ENCODE measurements around the gene SMYD3.

SMYD3 gene

DNA sequence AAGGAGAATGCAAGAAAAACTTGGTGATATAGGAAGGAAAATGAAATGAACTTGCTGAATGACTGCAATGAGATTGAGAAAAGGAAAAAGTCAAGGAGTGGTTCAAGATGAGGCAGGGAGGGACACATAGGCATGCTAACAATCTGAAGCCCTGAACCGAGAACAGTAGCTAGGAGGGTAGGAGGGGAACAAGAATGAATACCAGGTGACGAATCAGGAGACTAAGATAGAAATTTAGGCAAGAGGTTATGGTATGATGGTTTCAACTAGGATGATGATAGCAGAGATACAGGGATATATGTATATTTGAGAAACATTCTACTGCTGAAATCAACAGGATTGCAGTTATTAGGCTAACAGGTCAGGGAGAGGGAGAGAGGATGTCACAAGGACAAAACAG lies 44.1 kb downstream of the SMYD3 start:
- DNase-seq, result no peak

DNA sequence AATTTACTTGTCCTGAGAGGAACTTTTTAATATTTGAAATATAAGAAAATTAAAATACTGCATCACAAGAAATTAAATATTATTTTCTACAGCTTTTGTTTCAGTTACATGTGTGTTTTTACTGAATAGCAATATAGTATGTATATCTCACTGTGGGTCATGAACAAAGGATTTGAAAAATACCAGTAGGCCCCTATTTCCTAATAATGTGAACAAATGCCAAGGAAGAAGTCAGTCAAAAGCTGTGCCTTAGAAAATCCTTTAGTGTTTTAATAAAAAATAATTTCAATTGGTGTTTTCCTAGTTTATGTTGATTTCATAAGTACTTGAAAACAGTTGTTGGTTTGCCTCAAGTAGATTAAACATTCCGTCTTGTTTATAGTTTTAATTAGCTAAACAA lies 46.7 kb downstream of the SMYD3 start:
- no peak for DNase-seq

DNA sequence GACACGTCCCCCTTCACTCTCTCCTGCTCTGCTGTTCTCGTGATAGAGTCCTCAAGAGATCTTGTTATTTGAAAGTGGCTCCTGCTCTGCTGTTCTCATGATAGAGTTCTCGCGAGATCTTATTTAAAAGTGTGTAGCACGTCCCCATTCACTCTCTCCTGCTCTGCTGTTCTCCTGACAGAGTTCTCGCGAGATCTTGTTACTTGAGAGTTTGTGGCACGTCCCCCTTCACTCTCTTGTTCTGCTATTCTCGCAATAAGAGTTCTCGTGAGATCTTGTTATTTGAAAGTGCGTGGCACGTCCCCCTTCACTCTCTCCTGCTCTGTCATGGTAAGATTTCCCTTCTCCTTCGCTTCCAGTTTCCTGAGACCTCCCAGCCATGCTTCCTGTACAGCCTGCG lies 47.9 kb downstream of the SMYD3 start:
- DNase-seq, result no peak

DNA sequence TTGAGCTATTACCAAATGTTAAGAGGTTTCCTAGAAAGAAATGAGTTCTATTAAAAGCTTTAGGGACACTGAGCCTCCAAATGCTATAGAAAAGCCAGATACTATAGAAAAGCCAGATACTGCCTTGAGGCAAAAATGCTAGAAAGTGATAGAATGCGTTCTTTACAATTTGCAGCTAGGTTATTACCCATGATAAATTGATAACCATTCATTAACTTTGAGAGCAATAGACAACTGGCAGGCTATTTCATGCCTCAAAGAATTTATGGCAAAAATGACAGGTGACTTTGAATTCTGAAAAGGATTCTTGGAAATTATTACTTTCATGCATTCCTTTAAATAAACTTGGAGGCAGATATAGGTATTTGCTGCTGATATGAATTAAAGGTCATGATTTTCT lies 51.6 kb downstream of the SMYD3 start:
- no peak for DNase-seq

DNA sequence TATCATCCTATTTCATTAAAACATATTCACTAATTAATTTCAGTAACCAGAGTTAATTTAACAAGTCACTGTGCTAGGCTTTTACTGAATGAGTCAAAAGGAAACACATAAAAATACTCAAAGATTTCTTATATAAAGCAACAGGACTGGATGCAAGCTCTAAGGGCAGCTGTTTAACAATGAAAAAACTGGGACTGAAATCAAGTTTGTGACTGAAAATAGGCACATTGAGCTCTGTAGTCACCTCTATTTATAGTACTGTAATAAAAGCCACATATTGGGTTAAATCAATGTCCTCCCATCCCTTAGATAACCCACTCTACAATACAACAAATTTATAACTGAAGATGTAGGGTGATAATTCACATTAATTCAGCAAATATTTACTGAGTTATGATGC lies 52.4 kb downstream of the SMYD3 start:
- DNase-seq, result no peak

DNA sequence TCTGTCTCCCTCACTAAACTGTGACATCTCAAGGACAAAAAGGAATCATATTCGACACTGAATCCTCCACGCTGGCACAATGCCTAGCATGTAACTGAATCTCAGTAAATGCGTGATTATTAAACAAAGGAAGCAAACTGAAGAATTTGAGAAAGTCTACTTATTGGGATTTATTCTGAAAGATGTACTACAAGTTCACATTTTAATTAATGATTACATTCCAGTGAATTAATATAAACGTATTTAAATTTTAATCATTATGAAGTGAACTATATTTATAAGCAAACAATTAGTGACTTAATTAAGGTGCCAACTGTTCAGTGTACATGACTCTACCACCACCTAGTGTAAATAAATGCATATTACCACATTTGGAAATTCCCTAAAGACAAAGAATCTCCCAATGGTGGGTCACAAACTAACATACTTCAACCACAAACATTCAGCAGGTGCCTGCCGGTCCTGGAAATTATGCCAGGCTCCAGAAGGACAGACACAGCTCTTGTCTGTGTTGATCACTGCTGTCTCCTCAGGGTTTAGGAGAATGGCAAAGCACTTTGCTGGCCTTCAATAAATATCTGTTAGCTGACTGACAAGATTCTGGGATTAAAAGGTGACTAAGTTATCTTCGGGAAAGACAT lies 56.3 kb downstream of the SMYD3 start:
- no peak for DNase-seq

DNA sequence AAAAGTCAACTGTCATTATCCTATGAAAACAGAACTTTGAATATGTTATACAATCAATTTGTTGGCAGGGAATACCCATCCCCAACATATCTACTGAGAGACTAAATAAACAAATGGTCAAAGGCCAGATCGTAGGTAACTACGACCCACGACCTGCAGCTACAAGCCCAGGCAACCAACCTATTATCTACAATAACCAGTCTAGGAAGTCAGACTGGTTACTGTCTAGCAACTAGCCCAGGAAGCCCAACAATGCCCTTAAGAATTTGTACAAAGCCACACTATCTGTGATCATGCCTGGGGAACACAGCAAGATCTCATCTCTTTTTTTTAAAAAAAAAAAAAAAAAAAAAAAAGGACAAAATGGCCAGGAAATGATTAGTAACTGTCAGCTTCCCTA lies 58.7 kb downstream of the SMYD3 start:
- no peak for DNase-seq

DNA sequence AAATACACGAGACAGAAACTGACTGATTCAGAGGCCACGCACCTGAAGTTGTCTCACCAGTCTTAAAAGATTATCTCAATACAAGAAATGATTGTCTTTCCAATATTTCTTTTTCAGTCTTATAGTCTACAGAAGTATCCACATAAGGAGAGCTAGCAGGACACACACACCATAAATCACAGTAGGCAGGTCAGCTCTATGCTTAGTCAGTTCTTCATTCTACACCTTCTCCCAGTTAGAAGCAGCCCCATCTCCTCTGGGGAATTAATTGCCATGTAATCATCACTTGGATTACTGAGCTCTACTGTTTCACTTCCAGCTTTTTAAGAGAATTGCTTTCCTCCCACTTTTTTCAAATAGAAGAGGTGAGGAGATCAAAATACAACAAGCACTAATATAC lies 59.6 kb downstream of the SMYD3 start:
- no peak for DNase-seq

DNA sequence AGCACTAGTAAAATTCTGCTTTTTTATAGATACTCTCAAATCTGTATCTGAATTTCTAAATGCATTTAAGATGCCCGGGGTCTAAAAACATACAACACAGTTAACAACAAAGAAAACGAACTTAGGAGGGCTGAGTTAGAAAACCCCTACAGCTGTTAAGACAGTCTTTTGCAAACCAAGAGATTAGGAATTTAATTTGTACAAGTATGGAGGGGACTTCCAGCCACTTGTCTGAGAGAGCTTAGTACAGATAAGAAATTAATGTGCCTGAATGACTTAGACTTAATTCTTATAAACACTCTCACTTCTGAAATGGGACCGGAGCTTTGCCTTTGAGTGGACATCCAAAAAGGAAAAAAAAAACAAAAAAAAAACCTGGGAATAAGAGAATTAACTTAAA lies 61.6 kb downstream of the SMYD3 start:
- DNase-seq, result no peak

DNA sequence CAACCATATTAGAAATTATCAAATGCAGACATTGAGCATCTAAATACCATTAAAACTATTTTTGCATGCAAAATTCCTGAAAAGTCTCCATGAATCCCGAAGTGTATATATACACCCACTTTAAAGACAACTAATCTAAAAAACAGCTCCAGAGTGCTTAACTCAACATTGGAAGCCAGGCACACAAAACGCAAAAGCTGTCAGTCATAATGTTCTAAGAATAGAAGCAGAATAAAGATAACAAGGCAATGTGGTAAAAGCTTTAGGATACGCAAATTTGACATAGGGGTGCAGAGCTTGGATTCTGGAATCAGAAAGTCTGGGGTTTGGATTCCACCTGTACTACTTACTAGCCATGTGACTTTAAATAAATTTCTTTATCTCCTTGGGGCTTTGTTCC lies 62.5 kb downstream of the SMYD3 start:
- DNase-seq, result no peak

DNA sequence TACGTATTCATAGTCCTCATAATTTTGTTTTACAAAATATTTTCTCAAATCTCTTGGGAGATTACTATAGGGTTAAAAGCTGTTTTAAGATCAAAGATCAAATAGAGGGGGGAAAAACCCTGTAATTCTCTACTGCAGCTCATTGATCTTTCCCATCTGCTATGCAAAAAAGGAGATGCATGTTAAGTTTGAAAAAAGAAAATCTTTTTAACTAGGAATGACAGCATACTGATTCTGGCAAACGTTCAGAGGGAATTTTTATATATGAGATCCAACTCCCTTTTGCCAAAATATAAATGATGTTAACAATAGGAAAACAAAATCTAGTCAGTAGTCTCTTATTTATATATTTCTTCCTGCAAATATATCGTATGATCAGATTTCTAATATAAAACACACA lies 69.1 kb downstream of the SMYD3 start:
- no peak for DNase-seq

DNA sequence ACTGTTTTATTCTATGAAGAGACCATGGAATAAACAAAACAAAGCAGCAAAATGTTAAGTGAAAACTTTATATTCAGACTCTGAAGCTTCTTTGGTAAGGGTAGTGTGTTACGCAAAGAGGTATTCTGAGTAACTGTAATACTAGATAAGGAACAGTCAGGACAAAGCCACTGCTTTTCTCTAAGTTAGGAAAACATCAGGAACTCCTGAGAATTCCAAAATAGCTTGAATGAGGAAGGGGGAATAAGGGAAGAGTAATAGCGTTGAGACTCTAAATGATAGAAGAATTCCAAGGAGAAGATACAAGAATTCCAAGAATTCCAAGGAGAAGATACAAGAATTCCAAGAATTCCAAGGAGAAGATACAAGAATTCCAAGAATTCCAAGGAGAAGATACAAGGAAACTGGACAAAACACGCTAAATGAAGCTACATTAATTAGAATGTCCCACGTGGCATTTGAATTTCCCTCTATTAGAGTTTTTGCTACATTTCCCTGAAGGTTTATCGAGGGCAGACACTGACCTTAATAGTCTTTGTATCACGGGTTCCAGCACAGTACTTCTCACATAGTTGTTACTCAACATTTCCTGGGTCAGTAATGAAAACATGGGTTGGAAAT lies 71.5 kb downstream of the SMYD3 start:
- no peak for DNase-seq

DNA sequence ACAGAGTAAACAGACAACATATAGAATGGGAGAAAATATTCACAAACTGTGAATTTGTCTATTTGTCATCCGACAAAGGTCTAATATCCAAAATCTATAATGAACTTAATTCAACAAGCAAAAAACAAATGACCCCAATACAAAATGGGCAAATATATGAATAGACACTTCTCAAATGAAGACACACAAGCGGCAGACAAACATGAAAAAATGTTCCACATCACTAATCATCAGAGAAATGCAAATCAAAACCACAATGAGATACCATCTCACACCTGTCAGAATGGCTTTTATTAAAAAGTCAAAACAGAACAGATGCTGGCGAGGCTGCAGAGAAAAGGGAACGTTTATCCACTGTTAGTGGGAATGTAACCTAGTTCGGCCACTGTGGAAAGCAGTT lies 72.7 kb downstream of the SMYD3 start:
- no peak for DNase-seq

DNA sequence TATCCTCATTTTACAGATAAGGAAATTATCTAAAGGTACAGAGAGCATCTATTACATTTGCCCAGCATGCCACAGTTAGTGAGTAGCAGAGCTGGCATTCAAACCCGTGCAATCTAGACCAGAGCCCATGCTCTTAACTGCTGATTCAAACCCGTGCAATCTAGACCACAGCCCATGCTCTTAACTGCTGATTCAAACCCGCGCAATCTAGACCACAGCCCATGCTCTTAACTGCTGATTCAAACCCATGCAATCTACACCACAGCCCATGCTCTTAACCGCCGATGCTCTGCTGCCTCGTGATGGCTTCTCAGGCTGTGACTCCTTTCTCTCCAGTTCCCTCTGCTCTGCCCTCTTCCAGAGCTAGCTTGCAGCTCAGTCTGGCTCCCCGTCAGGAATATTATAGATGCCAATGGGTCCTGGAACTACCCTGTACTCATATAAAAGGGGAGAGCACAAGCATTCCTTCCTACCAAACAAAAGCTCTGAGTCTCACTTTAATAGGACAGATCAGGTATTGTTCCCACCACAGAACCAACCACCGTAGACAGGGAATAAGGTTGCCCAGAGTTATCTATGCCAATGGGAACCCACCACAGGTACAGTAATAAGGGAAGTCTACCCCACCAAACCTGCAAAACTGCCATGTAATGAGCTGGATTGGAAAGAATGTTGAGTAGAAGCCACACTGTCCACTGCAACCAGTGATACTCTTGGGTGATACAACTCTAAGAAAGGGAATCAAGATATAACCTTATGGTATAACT lies 78.4 kb downstream of the SMYD3 start:
- DNase-seq, result no peak

DNA sequence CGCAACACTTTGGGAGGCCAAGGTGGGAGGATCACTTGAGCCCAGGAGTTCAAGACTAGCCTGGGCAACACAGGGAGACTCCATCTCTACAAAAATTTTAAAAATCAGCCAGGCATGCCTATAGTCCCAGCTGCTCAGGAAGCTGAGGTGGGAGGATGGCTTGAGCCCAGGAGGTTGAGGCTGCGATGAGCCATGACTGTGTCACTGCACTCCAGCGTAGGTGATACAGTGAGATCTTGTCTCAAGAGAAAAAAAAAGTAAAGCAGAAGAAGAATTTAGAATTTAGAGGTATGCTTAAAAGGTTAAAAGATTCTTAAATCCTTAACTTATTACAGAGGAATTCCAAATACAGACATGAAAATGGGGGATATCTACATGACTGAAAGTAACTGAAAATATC lies 79.5 kb downstream of the SMYD3 start:
- DNase-seq, result no peak

DNA sequence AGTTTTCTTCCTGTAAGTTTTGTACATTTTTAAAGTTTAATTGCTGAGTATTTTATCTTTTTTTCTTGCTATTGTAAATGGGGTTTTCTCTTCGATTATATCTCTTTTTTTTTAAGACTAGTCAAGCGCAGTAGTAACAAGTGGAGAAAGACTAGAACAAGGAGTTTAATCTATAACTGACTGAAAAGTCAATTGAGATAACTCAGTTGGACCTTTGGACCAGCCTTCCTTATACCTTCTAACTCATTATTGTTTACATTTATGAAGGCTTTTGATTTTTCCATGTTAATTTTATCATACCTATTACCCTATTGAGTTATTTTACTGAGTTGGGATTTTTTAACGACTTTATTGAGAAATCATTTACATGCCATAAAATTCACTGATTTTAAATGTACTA lies 81.2 kb downstream of the SMYD3 start:
- no peak for DNase-seq

DNA sequence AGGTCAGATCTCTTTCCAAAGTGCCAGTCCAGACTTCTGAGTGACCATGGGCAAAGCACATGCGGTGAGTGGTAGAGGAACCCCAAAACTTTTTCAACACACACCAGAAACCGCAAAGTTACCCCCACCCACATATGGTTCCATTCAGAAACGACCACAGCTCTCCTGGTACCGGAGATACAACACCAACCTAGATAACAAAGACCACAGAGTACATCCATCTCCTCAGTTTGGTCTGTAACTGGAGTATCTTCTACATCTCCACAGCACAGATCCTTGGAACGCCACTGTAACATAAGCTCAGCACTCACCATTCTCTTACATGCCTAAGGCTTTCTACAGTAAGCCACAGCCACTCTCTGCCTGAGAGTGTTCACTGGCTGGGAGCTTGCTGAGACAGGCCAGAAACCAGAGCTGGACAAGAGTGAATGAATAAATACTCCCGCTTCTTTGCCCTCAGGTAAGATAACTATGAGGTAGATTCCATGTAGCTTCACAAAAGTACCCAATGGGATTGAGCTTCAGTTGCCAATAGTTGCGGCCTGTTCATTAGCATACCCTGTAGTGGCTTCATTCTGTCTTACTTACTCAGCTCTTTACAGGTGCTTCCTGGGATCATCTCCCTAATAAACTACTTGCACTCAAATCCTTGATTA lies 81.8 kb downstream of the SMYD3 start:
- no peak for DNase-seq

DNA sequence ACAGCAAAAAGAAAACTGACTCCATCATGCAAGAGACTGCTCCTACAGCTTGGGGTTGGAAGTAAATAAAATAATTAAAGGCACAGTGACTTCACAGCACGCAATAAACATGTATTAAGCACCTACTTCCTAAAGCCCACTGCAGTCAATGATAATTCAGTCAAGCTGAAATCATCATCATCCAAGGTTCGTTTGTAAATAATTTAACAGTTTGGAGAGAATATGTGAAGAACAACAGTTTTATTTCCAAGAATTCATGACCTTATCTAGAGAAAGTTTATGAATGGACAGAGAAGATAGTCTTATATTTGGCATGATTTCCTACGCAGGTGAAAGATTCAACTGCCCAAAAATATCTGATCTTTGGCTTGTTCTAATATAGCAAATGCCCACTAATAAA lies 86.8 kb downstream of the SMYD3 start:
- no peak for DNase-seq

DNA sequence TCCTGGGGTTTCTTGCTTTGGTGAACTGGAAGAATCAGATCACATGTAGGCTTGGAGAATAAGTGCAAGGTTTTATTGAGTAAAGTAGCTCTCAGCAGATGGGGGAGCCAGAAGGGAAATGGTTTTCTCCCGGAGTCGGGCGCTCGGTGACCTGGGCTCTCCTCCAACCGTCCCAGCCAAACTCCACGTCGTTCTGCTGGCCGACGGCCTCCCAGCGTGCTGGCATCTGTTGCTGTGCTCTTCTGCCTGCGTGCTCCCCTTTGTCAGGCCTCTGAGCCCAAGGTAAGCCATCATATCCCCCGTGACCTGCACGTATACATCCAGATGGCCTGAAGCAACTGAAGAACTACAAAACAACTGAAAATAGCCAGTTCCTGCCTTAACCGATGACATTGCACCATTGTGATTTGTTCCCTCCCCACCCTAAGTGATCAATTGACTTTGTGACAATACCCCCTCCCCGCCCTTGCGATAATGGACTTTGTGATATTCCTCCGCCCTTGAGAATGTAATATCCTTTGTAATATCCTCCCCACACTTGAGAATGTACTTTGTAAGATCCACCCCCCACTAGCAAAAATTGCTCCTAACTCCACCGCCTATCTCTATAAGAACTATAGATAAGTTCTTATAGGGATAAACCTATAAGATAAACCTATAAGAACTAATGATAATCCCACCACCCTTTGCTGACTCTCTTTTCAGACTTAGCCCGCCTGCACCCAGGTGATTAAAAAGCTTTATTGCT lies 88.3 kb downstream of the SMYD3 start:
- DNase-seq, result no peak

DNA sequence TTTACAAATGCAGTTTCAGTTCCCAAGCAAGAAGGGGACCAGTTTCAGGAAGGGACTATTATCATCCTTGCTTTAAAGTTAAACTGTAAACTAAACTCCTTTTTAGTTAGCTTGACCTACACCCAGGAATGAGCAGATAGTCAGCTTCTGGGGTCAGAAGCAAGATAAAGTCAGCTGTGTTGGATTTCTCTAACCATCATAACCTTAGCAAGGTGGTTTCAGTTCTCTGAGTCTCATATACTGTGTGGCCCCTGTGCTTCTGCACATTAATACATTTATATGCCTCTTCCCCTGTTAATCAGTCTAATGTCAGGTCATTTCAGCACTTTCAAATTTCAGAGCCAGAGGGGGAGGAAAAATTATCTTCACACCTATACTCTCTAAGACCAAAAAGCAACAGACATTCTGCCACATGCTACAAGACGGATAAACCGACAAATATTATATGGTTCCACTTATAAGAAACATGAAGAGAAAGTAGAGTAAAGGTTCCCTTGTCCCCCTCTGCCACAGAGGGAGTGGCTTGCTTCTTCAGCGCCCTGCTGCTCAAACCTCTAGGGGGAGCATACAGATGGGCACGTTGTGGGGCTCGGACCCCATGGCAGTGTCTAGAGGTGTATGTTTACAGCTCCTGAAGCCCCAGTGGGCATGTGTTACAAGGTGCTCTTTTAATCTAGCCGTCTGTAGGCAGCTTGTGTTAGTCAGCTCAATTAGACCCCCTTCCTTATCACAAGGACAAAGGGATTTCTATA lies 89.1 kb downstream of the SMYD3 start:
- DNase-seq, result no peak

DNA sequence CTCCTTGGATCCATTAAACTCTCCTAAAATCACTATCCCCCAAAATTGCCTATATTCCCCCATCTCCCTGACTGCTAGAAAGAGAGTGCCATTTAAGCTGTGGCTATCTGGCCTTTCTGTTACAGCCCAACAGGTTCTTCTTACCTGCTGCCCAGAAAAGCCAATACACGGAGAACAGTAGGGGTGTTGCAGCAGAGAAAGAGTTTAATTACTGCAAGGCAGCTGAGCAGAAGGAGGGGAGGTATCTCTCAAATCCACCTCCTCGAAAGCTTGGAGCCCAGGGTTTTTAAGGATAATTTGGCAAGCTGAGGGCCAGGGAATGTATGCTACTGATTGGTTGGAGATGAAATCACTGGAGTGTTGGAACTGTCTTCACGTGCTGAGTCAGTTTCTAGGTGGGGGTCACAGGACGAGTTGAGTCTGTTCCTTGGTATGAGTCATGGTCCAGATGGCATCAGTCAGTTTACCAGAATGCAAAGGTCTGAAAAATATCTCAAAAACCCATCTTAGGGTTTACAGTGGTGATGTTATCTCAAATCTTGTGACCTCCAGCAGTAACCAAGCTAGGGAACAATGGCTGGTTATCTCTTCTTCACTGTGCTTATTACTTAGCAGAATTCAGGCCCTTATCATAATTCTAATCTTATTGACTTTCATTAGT lies 89.8 kb downstream of the SMYD3 start:
- no peak for DNase-seq

DNA sequence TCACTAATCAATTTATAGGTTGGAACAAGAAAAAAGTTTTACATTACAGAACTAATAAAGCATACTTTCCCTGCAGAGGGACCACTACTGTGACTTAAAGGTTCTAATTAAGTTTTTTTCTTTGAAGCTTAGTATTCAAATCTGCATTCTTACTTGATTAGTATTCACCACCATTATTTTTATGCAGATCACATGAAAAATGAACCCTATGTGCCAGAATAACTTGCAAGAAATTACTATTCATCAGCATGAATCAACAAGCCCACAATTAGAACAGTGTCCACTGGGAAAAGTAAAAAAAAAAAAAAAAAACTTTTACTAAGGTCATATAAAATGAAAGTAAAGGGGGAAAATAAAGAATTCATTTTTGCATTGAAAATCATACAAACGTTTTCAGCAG lies 90.8 kb downstream of the SMYD3 start:
- DNase-seq, result no peak

Measured in GOT3 (cell line).